Stimulated activated CD4-positive, alpha-beta T cell treated with anti-CD3 and anti-CD28 coated beads, Interleukin-15, amount 100 ng/mL, for 48 hours (primary cell): ENCODE results near the gene LIMA1.

Experiments used
- DNase-seq, 2 donors: peaks; one replicate each; pipeline ENCODE4 v3.0.0-alpha.2; 2020; ENCODE audit warnings: low read depth in 2 of 2

LIMA1 gene

DNA sequence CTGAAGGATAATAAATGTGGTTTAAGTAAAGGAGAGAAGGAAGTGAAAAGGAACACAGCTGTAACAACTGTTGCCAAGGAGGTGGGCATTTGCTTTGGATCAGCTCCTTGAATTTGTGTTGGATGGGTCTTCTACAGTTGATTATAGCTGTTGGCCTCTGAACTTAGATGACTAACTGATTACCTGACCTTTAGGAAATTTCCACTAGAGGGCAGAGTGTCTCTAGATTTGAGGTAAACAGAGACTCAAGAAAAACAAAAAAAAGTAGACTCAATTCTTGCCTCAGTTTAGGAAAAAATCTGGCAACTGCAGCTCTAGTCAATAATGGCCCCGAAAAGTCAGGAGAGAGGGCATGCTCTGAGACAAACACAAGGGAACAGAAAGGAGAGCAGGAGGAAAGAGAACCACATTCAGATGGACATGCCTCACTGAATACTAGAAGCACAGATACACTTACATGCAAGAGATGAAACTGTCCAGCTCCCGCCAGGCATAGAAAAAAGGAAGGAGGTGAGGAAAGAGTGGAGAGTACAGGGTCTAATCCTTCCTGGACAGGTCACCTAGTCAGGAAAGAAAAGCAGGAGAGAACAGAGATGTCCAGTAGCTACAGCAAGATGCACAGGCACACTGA, 150.7 kb downstream of the LIMA1 start:
- no peak for DNase-seq

DNA sequence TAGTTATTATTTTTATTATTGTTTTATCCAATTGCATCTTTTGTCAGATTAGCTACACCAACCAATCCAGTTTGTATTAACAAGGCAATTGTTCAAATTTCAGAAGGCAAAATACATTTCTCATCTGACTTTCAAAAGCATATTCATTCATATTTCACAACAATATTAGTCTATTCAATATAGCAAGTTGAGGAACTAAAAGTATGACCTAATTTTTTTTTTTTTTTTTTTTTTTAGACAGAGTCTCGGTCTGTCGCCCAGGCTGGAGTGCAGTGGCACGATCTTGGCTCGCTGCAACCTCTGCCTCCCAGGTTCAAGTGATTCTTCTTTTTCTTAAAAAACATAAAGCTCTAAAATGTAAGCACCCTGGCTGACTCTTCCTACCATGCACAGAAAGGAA, 154.0 kb downstream of the LIMA1 start:
- no peak for DNase-seq

DNA sequence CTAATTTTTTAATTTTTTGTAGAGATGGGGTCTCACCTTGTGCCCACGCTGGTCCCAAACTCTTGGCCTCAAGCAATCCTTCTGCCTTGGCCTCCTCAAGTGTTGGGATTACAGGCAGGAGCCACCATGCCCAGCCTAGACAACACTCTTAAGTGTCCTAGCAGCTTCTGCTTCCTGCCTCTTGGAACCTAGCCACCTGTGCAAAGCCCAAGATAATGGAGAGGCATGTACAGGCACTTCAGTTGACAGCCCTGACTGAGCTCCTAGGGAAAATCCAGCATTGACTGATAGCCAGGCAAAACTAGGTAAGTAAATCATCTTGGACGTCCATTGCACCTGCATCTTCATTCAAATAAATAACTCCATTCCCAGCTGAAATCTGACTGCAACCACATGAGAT, 155.8 kb downstream of the LIMA1 start:
- DNase-seq = no peak
